GM12874 (cell line): Measurements from ENCODE around the gene RIPOR2.

Experiments
- TF ChIP-seq, protein P1 (sequence below): IDR thresholded peaks from 2 replicates; pipeline ENCODE4 v1.5.1; 2011; ENCODE audit warnings: low read depth, mild to moderate bottlenecking, control low read depth, low read length, moderate library complexity; ENCODE audit not compliant: insufficient read depth

The RIPOR2 gene

DNA sequence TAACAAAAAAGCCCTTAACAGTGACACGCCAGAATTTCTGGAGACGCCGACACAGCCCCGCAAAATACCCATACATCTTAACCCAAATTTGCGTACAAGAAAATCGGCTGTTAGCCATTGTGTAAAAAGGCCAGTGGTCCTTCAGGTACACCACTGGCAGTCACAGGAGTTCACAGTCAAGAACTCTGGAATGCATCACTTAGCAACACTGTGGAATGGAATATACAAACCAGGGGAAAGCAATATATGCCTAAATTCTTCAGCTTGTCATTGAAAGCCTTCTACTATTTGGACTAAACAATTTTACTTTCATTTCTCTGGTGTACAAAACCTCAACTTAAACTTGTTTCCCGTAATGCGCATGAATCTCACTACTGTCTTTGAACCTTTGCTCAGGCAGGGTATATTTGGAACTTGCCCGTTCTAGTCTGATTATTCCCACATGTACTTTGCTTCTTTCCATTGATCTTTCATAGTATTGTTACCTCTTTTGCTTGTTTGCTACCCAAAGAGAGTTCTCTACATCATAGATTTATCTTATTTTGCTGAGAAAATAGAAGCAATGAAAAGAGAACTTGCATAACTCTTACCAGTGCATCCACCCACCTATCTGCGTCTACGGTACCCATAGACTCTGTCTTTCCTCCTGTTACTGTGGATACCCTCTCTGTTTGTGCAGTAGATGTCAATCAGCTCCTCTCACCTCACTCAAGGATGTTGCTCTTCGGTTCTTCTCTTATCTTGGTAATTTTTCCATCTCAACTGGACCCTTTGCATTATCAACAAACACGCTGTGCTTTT is 136.8 kb downstream of the RIPOR2 start, which contains the start of gene ARMH2:
Gene ARMH2 (minus strand): TSS at position 178 of the 801 bp plus-strand sequence. CDS start 60 bp downstream, at position 118.
- TF ChIP-seq, protein P1, sequence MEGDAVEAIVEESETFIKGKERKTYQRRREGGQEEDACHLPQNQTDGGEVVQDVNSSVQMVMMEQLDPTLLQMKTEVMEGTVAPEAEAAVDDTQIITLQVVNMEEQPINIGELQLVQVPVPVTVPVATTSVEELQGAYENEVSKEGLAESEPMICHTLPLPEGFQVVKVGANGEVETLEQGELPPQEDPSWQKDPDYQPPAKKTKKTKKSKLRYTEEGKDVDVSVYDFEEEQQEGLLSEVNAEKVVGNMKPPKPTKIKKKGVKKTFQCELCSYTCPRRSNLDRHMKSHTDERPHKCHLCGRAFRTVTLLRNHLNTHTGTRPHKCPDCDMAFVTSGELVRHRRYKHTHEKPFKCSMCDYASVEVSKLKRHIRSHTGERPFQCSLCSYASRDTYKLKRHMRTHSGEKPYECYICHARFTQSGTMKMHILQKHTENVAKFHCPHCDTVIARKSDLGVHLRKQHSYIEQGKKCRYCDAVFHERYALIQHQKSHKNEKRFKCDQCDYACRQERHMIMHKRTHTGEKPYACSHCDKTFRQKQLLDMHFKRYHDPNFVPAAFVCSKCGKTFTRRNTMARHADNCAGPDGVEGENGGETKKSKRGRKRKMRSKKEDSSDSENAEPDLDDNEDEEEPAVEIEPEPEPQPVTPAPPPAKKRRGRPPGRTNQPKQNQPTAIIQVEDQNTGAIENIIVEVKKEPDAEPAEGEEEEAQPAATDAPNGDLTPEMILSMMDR: no peak

DNA sequence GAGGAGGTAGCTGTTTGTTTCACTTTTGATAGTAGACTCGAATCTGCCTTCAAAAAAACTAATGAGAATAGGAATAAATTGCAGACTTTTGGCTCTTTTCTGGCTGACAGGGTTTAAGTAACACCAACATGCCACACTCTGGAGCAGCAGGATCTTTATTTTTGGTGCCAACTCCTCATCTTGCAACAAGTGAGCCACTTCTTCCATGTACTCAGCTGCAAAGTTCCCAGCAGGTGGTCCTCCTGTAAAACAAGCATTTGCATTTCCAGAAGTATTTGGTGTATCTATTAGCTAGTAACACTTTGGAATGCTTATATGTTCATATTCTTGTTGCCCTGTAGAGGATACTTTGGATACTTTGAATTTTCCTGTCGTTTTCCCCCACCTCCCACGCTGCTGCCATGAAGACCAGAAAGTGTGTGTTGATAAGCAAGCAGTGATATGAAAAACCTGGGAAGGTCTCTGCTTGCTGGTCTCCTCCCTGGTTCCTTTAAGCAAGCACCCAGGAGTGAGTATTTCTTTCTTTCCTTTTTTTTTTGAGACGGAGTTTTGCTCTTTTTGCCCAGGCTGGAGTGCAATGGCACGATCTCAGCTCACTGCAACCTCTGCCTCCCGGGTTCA is 138.1 kb downstream of the RIPOR2 start:
- TF ChIP-seq, protein P1: no peak

DNA sequence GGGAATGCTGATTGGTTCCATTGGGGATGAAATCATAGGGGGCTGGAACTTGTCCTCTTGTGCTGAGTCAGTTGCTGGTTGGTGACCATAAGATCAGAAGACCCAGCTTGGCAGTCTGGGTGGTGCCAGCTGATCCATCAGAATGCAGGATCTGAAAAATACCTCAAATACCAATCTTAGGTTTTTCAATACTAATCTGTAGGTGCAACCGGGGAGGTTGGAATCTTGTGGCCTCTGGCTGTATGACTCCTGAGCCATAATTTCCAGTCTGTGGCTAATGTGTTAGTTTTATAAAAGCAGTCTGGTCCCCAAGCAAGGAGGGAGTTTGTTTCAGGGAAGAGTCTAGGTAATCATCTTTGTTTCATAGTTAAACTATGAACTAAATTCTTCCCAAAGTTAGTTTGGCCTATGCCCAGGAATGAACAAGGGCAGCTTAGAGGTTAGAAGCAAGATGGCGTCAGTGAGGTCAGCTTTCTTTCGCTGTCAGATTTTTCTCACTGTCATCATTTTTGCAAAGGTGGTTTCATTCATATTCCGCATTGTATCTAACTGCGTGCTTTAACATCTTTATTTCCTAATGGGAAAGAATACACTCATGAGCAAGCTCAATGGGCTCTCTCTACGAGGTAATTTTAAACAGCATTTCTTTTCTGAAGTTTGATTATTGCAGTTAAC is 139.0 kb downstream of the RIPOR2 start:
- TF ChIP-seq, protein P1: no peak

DNA sequence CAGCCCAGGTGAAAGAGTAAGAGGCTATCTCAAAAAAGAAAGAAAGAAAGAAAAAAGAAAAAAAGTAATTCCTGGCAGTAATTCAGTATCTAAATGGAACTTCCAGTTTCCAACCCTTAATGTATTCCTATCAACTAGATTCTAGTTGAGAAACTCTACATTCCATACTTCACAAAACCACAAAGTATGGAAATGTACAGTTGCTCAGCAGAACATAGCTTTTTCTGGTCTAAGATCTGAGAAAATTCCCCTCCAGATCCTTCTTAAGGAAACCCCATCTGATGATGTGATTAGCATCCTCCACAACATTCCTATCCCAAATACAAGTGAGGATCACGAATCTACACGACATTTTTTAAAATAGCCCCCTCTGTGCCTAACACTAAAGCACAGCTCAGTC is 140.7 kb downstream of the RIPOR2 start:
- TF ChIP-seq, protein P1: no peak

DNA sequence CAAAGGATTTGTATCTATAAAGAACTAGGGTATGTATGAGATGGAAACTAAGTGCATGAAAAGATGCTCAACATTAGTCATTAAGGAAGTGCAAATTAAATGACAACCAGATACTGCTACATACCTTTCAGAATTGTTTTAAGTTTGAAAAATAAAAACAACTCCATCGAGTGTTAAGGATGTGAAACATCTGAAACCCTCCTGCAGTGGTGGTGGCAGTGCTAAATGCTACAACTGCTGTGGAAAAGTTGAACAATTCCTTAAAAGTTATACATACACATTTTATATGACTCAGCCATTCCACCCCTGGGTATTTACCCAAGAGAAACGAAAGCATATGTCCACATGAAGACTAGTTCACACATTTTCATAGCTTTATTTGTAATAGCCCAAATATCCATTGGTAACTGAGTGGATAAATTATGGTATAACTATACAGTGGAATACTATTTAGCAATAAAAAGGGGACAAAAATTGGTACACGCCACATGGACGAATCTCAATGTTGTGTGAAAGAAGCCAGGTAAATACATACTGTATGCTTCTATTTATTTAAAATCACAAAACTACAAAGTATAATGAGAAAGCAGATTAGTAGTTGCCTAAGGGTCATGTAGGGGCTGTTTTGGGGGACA is 147.6 kb downstream of the RIPOR2 start:
- TF ChIP-seq, protein P1: no peak

DNA sequence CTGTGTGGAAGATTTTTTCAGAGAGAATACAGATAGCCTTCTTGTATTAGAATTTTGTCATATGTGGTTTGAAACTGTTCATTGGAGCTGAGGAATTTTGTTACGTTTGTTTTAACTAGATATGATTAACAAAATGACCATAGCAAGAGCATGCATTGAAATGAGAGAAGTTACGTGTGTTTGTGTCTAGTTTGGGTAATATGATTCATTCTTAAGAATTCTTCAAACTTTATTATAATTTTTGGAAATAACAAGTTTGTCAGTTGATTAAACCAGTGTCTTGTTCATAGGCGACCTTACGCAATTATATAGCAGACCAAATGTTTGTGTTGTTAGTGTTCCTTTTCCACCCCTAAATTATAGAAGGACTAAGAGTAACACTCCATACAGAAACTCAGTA is 155.6 kb downstream of the RIPOR2 start:
- TF ChIP-seq, protein P1: no peak
